GM12892 (cell line): ENCODE measurements around the gene KIRREL3.

Experiments used
- DNase-seq: peaks from one replicate; pipeline ENCODE4 v3.0.0; 2011; ENCODE audit not compliant: insufficient read length
- FAIRE-seq: peaks from 2 replicates; lab custom pipeline; 2011; peaks lifted over from hg19 to GRCh38; lab: Jason Lieb, UNC
- POLR2A ChIP-seq: IDR thresholded peaks from 2 replicates; pipeline ENCODE4 v1.6.1; 2011; ENCODE audit warnings: low read depth, low read length, control low read depth
- POLR2AphosphoS5 ChIP-seq: IDR thresholded peaks from 2 replicates; pipeline ENCODE4 v1.6.1; 2011; ENCODE audit warnings: low read depth, low read length, control low read depth
- TAF1 ChIP-seq: IDR thresholded peaks from 2 replicates; pipeline ENCODE4 v1.6.1; 2011; ENCODE audit warnings: low read depth, mild to moderate bottlenecking, control low read depth, low read length, borderline replicate concordance

Gene KIRREL3

GRCh38 chr11:126633330-126633729 lies 367.2 kb downstream of the KIRREL3 start:
- FAIRE-seq (no peak), DNase-seq (no peak)
- no peak for TF ChIP-seq POLR2AphosphoS5
- TF ChIP-seq TAF1: no peak
- TF ChIP-seq POLR2A: no peak

- DNase-seq: no peak
- FAIRE-seq: no peak
- TF ChIP-seq POLR2A (no peak), TAF1 (no peak), POLR2AphosphoS5 (no peak)
Observed at GRCh38 chr11:126630893-126631798, 369.4 kb downstream of the KIRREL3 start.

GRCh38 chr11:126630488-126630887 lies 370.1 kb downstream of the KIRREL3 start:
- TF ChIP-seq TAF1 (no peak), POLR2A (no peak), POLR2AphosphoS5 (no peak)
- FAIRE-seq (no peak), DNase-seq (no peak)

- no peak for DNase-seq
- TF ChIP-seq POLR2AphosphoS5 (no peak), POLR2A (no peak), TAF1 (no peak)
- FAIRE-seq: no peak
Observed at GRCh38 chr11:126628790-126629621, 371.6 kb downstream of the KIRREL3 start.

GRCh38 chr11:126628450-126628789 lies 372.1 kb downstream of the KIRREL3 start:
- no peak for TF ChIP-seq POLR2AphosphoS5
- no peak for TF ChIP-seq POLR2A
- TF ChIP-seq TAF1: no peak
- DNase-seq (no peak), FAIRE-seq (no peak)

GRCh38 chr11:126627421-126627820 lies 373.1 kb downstream of the KIRREL3 start:
- FAIRE-seq: no peak
- TF ChIP-seq POLR2AphosphoS5 (no peak), POLR2A (no peak), TAF1 (no peak)
- DNase-seq: no peak

GRCh38 chr11:126624506-126624905 lies 376.1 kb downstream of the KIRREL3 start:
- no peak for DNase-seq
- no peak for FAIRE-seq

GRCh38 chr11:126619516-126619915 lies 381.1 kb downstream of the KIRREL3 start:
- TF ChIP-seq POLR2AphosphoS5: no peak
- no peak for TF ChIP-seq POLR2A
- TF ChIP-seq TAF1: no peak
- no peak for FAIRE-seq
- no peak for DNase-seq

More at GRCh38 chr11:126624506-126624905, 376.1 kb downstream of the KIRREL3 start:
- TF ChIP-seq TAF1: no peak
- TF ChIP-seq POLR2AphosphoS5: no peak
- no peak for TF ChIP-seq POLR2A

- no peak for DNase-seq
- no peak for TF ChIP-seq POLR2AphosphoS5
- no peak for TF ChIP-seq TAF1
- TF ChIP-seq POLR2A: no peak
- no peak for FAIRE-seq
Observed at GRCh38 chr11:126615845-126616244, 384.7 kb downstream of the KIRREL3 start.

- FAIRE-seq (no peak), DNase-seq (no peak)
- no peak for TF ChIP-seq POLR2AphosphoS5
- no peak for TF ChIP-seq POLR2A
- no peak for TF ChIP-seq TAF1
Observed at GRCh38 chr11:126613272-126613671, 387.3 kb downstream of the KIRREL3 start.

GRCh38 chr11:126612671-126613070 lies 387.9 kb downstream of the KIRREL3 start:
- no peak for FAIRE-seq
- DNase-seq: no peak
- TF ChIP-seq POLR2A (no peak), POLR2AphosphoS5 (no peak), TAF1 (no peak)

GRCh38 chr11:126611438-126611837 lies 389.1 kb downstream of the KIRREL3 start:
- FAIRE-seq (no peak), DNase-seq (no peak)
- no peak for TF ChIP-seq POLR2A
- no peak for TF ChIP-seq TAF1
- no peak for TF ChIP-seq POLR2AphosphoS5

GRCh38 chr11:126608658-126609057 lies 391.9 kb downstream of the KIRREL3 start:
- FAIRE-seq: no peak

More at GRCh38 chr11:126608658-126609057, 391.9 kb downstream of the KIRREL3 start:
- no peak for DNase-seq
- TF ChIP-seq POLR2AphosphoS5 (no peak), POLR2A (no peak), TAF1 (no peak)
